Measurements from ENCODE around the gene ZMIZ1. TPM values are rescaled to one million over a fixed set of nuclear protein-coding genes. Genes with fewer than 3 reads are reported as not detected.

ZMIZ1 gene
- total and polyA plus RNA-seq, 4 donors, result 18.3 to 80.2 (median 42.6) TPM

DNA sequence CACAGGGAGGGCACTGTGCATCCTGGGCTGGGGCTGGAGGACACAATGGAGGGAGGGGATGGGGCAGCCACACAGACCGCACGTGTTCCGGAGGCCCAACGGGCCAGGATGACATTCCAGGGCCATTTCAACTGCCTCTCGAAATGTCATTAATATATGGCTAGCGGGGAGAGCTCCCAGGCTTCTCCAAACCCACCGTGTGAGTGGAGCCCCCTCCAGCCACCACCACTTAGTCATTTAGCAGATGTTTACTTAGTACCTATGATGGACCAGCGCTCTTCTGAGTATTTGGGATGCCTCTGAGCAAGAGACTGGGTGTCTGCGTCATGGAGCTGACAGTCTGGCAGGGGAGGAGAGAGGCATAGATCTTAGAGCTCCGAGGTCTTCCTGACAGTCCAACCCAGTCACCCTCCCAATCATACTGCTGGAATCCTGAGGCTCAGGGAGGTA lies 107.3 kb downstream of the ZMIZ1 start:
- no peak overlapping the region for H3K9ac ChIP-seq (ENCODE audit: insufficient read depth in 1 of 2, low read length in 2 of 2)
- H3K27me3 ChIP-seq (ENCODE audit: control insufficient read depth in 3 of 3, insufficient read depth in 3 of 3, low read length in 2 of 3), result no peaks in the 10 kb centered on the region
- DNase-seq, result no peak
- WGBS, 2 donors, result 58 to 75% methylated on average over 10 of the region's 10 CpGs
- TF ChIP-seq, protein P1, sequence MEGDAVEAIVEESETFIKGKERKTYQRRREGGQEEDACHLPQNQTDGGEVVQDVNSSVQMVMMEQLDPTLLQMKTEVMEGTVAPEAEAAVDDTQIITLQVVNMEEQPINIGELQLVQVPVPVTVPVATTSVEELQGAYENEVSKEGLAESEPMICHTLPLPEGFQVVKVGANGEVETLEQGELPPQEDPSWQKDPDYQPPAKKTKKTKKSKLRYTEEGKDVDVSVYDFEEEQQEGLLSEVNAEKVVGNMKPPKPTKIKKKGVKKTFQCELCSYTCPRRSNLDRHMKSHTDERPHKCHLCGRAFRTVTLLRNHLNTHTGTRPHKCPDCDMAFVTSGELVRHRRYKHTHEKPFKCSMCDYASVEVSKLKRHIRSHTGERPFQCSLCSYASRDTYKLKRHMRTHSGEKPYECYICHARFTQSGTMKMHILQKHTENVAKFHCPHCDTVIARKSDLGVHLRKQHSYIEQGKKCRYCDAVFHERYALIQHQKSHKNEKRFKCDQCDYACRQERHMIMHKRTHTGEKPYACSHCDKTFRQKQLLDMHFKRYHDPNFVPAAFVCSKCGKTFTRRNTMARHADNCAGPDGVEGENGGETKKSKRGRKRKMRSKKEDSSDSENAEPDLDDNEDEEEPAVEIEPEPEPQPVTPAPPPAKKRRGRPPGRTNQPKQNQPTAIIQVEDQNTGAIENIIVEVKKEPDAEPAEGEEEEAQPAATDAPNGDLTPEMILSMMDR (IDR thresholded peaks at IDR 0.05; ENCODE audit: control extremely low read depth, extremely low read depth), result no peak
- peaks cover 19 to 40% (median 27%) of the 10 kb centered on the region in 5 donors for H3K4me1 ChIP-seq (ENCODE audit: control insufficient read depth in 5 of 5, insufficient read depth in 5 of 5, low read length in 5 of 5)
- no peak overlapping the region for H3K4me3 ChIP-seq
- H3K9me3 ChIP-seq (ENCODE audit: control insufficient read depth in 4 of 4, insufficient read depth in 3 of 4, low read length in 3 of 4), result no peaks in the 10 kb centered on the region
- peaks cover 0 to 15% (median 8%) of the 10 kb centered on the region in 4 donors for H3K36me3 ChIP-seq (ENCODE audit: control insufficient read depth in 4 of 4, insufficient read depth in 4 of 4, low read length in 4 of 4)
- no peak for ATAC-seq (ENCODE audit: insufficient read depth, low FRiP score)
- H3K27ac ChIP-seq (ENCODE audit: low read depth in 1 of 2, low read length in 1 of 2), result peak overlapping the region in 1 of 2 donors; percentile 66

DNA sequence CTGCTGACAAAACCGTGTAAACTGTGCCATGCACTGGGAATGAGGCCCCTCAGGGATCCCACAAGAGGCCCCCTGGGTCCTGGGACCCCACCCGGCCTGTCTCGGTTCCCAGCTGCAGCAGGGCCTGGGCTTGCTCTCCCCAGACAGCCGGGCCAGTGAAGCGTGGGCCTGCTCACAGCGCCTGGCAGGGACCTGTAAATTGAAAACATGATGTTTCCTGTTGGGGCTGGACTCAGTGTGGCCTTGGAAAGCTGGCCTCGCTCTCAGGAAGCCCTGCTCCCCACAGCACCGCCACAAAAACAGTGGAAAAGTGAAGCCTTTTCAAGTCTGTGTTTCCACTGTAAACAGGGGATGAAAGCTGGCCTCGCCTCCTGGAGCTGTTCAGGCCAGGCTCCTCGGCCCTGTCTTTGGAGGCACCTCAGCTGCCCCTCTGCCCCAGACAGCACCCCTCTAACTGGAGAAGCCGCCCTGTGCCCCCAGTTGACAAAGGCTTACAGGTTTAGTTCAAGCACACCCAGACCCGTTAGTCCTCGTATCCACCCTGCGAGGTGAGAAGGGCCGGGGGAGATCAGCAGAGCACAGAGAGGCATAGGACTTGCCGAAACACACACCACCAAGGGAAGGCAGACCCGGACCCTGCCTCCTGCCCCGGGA lies 108.3 kb downstream of the ZMIZ1 start:
- H3K9ac ChIP-seq (ENCODE audit: insufficient read depth in 1 of 2, low read length in 2 of 2), result no peak overlapping the region
- peak overlapping the region; percentile 17 to 66 for H3K27ac ChIP-seq (ENCODE audit: low read depth in 1 of 2, low read length in 1 of 2)
- peaks cover 0 to 13% (median 8%) of the 10 kb centered on the region in 4 donors for H3K36me3 ChIP-seq (ENCODE audit: control insufficient read depth in 4 of 4, insufficient read depth in 4 of 4, low read length in 4 of 4)
- peaks cover 19 to 43% (median 27%) of the 10 kb centered on the region in 5 donors for H3K4me1 ChIP-seq (ENCODE audit: control insufficient read depth in 5 of 5, insufficient read depth in 5 of 5, low read length in 5 of 5)
- WGBS, 2 donors, result 49 to 55% methylated on average over 18 of the region's 18 CpGs
- no peaks in the 10 kb centered on the region for H3K27me3 ChIP-seq (ENCODE audit: control insufficient read depth in 3 of 3, insufficient read depth in 3 of 3, low read length in 2 of 3)
- no peak for ATAC-seq (ENCODE audit: insufficient read depth, low FRiP score)
- TF ChIP-seq, protein P1 (IDR thresholded peaks at IDR 0.05; ENCODE audit: control extremely low read depth, extremely low read depth), result no peak
- H3K4me3 ChIP-seq, result no peak overlapping the region
- DNase-seq, result peak in 2 of 3 donors; percentile 55 to 75
- H3K9me3 ChIP-seq (ENCODE audit: control insufficient read depth in 4 of 4, insufficient read depth in 3 of 4, low read length in 3 of 4), result no peaks in the 10 kb centered on the region

DNA sequence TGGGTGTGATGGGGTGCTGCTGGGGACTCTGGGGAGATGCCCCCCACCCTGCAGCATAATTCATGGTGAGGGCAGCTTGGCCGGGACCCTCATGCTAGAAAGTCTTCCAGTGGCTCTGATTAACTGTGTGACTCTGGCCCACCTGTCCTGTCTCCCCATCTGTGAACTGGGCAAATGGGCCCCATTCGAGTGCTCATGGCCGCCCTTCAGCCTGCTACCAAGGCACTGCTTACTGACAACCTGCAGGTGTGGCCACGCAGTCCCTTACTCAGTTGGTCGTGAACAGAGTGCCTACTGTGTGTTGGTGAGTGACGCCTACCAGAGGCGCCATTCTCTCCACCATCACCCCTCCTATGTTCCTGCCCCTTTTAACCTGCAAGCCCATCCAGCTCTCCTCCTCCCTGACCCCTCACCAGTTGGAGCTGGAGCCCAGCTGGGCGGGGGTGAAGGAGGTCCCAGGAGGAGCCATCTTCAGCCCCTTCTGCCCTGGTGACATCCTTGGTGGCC lies 109.4 kb downstream of the ZMIZ1 start:
- 68 to 88% methylated on average over 8 of the region's 8 CpGs for WGBS, 2 donors
- Histone ChIP-seq H3K4me3 (no peak overlapping the region), H3K27me3 (ENCODE audit: control insufficient read depth in 3 of 3, insufficient read depth in 3 of 3, low read length in 2 of 3) (no peaks in the 10 kb centered on the region), H3K36me3 (ENCODE audit: control insufficient read depth in 4 of 4, insufficient read depth in 4 of 4, low read length in 4 of 4) (peaks cover 0 to 13% (median 8%) of the 10 kb centered on the region in 4 donors), H3K27ac (ENCODE audit: low read depth in 1 of 2, low read length in 1 of 2) (peak overlapping the region in 1 of 2 donors; percentile 55), H3K9me3 (ENCODE audit: control insufficient read depth in 4 of 4, insufficient read depth in 3 of 4, low read length in 3 of 4) (no peaks in the 10 kb centered on the region), H3K4me1 (ENCODE audit: control insufficient read depth in 5 of 5, insufficient read depth in 5 of 5, low read length in 5 of 5) (peaks cover 19 to 49% (median 27%) of the 10 kb centered on the region in 5 donors), H3K9ac (ENCODE audit: insufficient read depth in 1 of 2, low read length in 2 of 2) (no peak overlapping the region)
- ATAC-seq (ENCODE audit: insufficient read depth, low FRiP score) (no peak), DNase-seq (no peak)
- TF ChIP-seq, protein P1 (IDR thresholded peaks at IDR 0.05; ENCODE audit: control extremely low read depth, extremely low read depth), result no peak

Measured in lung (tissue), 12 donors.